ENCODE measurements around the gene NOVA2.
A peak's percentile ranks its signal among the peaks of the same experiment; 100 is the strongest.
"Not testable (repeated sequence)": the region's sequence is repeated elsewhere in the genome, so short reads cannot be mapped to it uniquely, and the experiment has no call there.

The NOVA2 gene

GRCh38 chr19:45895983-45896599, 77.6 kb downstream of the NOVA2 start:
- not testable (repeated sequence) for DNase-seq (ENCODE audit: low read depth, low spot score)

DNA sequence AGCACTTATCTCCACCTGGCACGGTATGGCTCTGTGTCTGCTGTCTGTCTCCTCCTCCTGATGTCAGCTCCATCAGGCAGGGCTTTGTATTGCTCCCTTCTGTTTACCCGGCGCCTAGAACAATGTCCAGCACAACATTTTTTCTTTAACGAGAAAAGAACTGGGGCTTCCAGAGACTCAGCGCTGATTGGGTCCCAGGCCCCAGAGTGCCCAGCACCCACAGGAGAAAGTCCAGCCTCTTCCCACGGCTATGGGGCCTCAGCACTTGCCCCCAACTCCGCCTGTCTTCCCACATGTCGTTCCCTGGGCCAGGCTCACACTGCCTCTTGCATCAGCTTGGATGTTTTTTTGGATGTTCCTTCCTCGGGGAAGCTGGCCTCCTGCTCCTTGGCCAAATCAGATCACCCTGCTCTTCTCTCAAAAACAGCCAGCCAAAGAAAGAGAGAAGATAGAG, 78.1 kb downstream of the NOVA2 start:
- DNase-seq (ENCODE audit: low read depth, low spot score): no peak

- no peak for DNase-seq (ENCODE audit: low read depth, low spot score)
Measured at GRCh38 chr19:45890877-45891276, 82.8 kb downstream of the NOVA2 start.

DNA sequence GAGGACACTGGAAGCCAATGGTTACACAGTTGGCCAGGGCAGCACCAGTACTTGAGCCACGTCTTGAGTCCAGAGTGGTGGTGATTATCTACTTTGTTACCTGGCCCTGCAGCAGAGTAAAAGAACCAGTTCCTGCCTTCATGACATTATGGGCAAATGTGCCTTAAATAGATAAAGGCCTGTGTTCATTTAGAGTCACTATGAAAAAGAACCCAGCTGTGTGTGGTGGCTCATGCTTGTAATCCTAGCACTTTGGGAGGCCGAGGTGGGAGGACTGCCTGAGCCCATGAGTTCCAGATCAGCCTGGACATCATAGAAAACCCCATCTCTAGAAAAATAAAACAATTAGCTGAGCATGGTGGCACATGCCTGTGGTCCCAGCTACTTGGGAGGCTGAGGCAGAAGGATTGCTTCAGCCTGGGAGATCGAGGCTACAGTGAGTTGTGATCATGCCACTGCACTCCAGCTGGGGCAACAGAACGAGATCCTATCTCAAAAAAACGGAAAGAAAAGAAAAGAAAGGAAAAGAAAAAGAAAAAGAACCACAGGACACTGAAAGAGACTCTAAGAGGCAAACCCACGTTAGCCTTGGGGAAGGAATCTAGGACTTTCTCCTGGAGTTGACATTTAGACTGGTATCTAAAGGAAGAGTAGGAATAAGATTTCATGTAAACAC, 84.3 kb downstream of the NOVA2 start:
- no peak for DNase-seq (ENCODE audit: low read depth, low spot score)

- DNase-seq (ENCODE audit: low read depth, low spot score): no peak
Measured at GRCh38 chr19:45887200-45887710, 86.4 kb downstream of the NOVA2 start.

DNA sequence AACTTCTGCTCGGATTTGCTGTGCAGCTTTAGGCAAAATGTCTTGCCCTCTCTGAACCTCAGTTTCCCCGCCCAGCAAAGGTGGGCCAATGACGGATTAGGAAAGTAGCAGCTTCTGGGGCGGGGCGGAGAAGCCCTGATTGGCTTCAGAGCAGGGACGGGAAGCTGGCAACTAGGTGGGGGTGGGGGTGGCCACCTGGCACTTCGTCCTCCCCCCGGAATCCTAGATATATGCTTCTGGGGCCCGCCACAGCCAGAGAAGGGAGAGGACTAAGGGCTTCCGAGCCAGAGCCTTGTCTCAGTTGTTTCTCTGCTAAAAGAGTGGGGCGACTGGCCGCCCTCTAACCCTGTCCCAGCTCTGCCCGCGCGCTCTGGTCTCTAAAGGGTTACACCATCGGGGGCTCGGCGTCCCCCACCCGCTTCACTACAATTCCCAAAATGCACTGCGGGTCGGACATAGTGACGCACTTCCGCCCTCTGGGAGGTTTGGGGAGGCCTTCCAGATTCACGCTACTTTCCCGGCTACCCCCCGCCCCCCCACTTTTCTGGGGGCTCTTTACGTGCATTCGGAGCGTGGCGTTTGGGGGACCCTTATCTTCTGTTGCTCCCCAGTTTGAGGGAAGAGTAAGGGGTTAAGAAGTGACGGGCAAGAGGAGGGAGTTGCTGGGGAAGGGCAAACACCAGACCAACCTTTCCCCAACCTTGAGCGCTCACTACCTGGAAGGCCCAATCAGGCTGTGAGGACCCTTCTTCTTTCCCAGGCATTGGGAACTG, 87.1 kb downstream of the NOVA2 start:
- peak; percentile 89 for DNase-seq (ENCODE audit: low read depth, low spot score)

DNA sequence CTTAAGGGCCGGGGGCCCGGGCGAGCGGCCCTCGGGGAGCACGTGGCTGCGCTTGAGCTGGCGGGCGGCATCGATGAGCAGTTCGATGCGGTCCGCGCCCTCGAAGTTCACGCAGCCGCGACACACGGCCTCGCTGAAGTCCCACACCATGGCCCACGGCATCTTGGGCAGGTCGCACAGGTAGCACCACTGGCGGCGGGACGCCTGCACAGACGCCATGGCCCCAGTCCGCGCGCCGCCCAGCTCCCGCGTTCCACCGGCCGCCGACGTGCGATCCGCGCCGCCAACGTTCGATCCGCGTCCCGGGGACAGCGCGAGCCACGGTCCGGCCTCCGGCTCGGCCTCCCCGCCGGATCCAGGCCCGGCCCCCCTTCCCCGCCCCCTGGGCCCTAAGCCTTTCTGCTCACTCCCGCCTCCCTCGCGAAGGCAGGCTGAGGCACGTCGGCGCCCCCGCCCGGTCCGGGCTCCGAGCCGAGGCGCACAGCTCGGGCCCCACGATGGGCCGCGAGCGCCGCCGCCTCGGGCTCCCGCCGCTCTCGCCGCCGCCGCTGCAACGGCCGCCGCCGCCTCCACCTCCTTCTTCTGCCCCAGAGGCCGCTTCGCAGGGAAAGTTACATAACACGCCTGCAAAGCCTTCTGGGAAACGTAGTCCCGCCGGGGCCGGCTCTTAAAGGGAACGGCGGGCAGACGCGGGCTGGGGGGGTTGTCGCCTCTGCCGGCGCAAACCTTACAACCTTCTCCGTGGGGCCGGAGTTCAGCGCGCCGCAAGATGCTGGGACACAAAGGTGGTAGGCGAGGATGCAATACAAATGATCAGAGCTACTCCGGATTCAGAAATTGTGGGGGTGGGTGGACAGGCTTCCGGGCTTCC, 87.9 kb downstream of the NOVA2 start, which contains the start of gene IRF2BP1:
Gene IRF2BP1, minus strand, starts transcription at position 586 of the 871 bp plus-strand sequence. Its CDS starts 367 bp downstream, at position 219.
- peak; percentile 85 for DNase-seq (ENCODE audit: low read depth, low spot score)

DNA sequence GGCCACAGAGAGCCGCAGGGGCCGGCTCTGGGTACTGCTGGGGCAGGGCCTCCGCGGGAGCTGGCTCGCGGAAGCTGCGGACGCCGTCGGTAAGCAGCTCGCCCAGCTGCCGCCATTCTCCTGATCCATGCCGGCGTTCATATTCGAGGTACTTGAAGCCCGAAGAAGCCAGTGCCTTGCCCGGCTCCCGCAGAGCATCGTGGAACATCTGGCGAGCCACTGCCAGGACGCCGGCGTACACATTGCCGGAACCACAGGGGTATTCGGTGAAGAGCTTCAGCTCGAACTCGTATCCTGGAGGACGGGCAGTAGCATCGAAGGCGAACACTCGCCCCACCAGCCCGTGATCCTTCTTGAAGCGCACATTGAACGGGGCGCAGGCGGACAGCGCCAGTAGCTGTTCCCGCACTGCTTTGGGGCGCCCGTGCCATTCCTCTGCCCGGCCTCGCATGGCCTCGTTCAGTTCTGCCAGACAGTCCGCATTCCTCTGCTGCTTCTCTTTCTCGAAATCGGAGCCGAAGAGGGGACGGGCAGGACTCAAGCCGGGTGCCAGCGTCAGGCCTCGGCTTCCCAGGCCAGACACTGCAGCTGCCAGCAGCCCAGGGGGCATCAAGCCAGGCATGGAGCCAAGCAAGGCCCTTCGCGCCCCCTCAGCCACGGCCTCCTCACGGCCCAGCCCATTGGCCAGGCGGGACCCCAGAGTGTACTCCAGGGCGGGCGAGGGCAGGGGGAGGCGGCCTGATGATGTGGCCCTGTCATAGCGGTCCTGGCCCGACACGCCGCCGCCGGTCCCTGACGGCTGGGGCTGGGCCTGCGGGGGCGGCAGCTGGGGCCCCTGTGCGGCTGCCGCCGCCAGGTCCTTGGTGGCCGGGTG, 88.7 kb downstream of the NOVA2 start:
- no peak for DNase-seq (ENCODE audit: low read depth, low spot score)

DNA sequence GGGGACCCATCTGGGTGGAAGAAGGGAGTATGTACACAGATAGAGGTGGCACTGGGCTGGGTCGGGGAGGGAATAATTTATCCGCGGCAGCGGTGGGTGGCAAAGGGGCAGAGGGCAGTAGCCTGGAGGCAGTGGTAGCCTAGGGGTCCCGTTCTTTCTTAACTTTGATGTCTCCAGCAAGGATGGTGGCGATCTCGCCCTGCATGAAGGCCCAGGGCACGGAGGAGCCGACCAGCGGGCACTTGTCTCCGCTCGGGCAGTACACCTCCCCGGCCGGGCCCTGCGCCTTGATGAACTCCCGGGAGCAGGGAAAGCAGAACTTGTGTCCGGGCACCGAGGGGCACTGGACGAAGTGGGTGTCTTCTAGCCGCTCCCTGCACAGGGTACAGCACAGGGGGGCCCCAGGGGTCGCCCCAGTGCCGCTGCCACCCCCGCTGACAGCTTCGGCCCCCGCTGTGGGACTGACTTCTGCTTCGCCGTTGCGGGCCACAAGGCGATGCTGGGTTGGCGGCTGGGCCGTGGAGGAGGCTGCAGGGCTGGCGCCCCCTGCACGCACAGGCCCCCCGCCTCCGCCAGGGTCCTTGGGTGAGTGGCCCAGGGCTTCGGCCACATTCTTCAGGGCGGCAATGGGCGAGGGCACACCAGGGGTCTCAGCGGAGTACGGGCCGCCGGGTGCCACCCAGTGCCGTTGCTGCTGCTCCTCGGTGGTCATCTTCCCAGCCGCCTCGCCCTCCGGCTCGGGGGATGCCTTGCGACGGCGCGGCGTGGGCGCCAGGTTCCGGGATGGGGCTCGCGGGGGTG, 89.6 kb downstream of the NOVA2 start:
- no peak for DNase-seq (ENCODE audit: low read depth, low spot score)
